ENCODE data around the gene TOP2B.

TOP2B gene

GRCh38 chr3:25621087-25621486, 43.6 kb downstream of the TOP2B start:
- TF ChIP-seq CTCF (IDR thresholded peaks at IDR 0.05; ENCODE audit: control insufficient read depth, extremely low read depth, insufficient read depth), result no peak
- no peak overlapping the region for H3K4me3 ChIP-seq (ENCODE audit: low read depth, low read length)
- no peak for DNase-seq (ENCODE audit: low read depth)

DNA sequence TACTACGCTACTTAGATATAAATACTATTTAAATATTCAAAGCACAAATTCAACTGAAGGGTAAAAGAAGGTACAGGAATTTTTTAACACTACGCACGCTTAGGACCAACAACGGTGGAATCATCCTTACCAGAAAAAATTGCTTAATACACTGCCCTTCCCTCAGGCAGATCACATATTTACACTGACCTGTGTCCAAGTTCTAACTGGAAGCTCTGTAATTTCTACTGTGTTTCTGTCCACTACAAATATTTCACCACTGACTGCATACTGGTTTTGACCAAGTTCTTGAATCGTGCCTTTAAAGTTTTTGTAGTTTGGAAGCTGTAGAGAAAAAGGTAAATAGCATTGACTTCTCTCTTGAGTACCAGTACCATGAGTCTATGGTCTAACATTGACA, 44.2 kb downstream of the TOP2B start:
- TF ChIP-seq CTCF (IDR thresholded peaks at IDR 0.05; ENCODE audit: control insufficient read depth, extremely low read depth, insufficient read depth), result no peak
- no peak for DNase-seq (ENCODE audit: low read depth)
- no peak overlapping the region for H3K4me3 ChIP-seq (ENCODE audit: low read depth, low read length)

DNA sequence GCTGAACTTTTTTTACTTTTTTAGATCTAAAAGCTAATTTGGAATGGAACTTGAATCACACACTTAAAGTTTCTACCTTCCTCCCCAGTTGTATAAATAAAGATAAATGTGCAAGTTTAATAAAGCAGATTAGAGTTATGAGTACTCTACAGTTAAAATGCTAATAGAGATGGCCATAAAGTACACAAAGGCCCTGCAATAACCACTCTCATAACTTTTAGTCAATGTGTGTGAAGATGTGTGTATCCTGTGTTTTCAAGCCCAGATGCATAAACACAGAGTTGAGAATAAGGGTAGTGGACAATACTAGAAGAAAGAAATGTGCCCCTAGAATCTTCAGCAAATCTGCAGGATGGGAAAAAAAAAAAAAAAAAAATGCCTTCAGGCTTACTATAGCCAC, 45.3 kb downstream of the TOP2B start:
- no peak for TF ChIP-seq CTCF (IDR thresholded peaks at IDR 0.05; ENCODE audit: control insufficient read depth, extremely low read depth, insufficient read depth)
- DNase-seq (ENCODE audit: low read depth), result no peak
- H3K4me3 ChIP-seq (ENCODE audit: low read depth, low read length), result no peak overlapping the region

DNA sequence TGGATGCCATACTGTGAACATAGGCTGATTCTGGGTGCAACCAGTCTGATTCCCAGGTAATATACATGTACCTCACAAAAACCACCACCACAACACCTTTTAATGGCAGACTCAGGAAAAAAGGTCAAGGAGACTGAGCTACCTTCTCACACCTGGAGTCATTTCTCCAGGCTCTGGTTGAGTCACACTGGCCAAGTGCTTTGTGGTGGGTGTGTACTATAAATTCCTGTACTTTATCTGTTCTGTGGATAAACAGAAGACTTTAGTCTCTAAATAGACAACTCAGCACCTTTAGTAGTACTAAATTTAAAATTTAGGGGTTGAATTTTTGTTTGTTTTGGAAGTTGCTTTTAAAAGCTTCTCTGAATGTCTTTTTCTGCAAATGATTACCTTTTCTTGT, 46.7 kb downstream of the TOP2B start:
- TF ChIP-seq CTCF (IDR thresholded peaks at IDR 0.05; ENCODE audit: control insufficient read depth, extremely low read depth, insufficient read depth), result no peak
- DNase-seq (ENCODE audit: low read depth), result no peak
- H3K4me3 ChIP-seq (ENCODE audit: low read depth, low read length), result no peak overlapping the region

GRCh38 chr3:25611193-25611592, 53.5 kb downstream of the TOP2B start:
- H3K4me3 ChIP-seq (ENCODE audit: low read depth, low read length), result no peak overlapping the region
- no peak for DNase-seq (ENCODE audit: low read depth)
- TF ChIP-seq CTCF (IDR thresholded peaks at IDR 0.05; ENCODE audit: control insufficient read depth, extremely low read depth, insufficient read depth), result no peak

GRCh38 chr3:25610779-25611178, 53.9 kb downstream of the TOP2B start:
- H3K4me3 ChIP-seq (ENCODE audit: low read depth, low read length), result no peak overlapping the region
- TF ChIP-seq CTCF (IDR thresholded peaks at IDR 0.05; ENCODE audit: control insufficient read depth, extremely low read depth, insufficient read depth), result no peak
- no peak for DNase-seq (ENCODE audit: low read depth)

GRCh38 chr3:25610167-25610566, 54.5 kb downstream of the TOP2B start:
- no peak for TF ChIP-seq CTCF (IDR thresholded peaks at IDR 0.05; ENCODE audit: control insufficient read depth, extremely low read depth, insufficient read depth)
- DNase-seq (ENCODE audit: low read depth), result no peak
- H3K4me3 ChIP-seq (ENCODE audit: low read depth, low read length), result no peak overlapping the region
